ENCODE measurements around the gene APOA1. TPM values are rescaled to one million over a fixed set of nuclear protein-coding genes. Genes with fewer than 3 reads are reported as not detected.

The APOA1 gene
- polyA plus RNA-seq, 1 donor (not counting 4 experiments of a cell fraction or from before 2014, with no cell fraction given): not detected

DNA sequence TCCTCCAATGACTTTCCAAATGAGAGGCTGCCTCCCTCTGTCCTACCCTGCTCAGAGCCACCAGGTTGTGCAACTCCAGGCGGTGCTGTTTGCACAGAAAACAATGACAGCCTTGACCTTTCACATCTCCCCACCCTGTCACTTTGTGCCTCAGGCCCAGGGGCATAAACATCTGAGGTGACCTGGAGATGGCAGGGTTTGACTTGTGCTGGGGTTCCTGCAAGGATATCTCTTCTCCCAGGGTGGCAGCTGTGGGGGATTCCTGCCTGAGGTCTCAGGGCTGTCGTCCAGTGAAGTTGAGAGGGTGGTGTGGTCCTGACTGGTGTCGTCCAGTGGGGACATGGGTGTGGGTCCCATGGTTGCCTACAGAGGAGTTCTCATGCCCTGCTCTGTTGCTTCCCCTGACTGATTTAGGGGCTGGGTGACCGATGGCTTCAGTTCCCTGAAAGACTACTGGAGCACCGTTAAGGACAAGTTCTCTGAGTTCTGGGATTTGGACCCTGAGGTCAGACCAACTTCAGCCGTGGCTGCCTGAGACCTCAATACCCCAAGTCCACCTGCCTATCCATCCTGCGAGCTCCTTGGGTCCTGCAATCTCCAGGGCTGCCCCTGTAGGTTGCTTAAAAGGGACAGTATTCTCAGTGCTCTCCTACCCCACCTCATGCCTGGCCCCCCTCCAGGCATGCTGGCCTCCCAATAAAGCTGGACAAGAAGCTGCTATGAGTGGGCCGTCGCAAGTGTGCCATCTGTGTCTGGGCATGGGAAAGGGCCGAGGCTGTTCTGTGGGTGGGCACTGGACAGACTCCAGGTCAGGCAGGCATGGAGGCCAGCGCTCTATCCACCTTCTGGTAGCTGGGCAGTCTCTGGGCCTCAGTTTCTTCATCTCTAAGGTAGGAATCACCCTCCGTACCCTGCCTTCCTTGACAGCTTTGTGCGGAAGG is 4.8 kb downstream of the APOA1 start:
- Histone ChIP-seq H3K9me3 (ENCODE audit: control insufficient read depth, low read depth, low read length) (no peaks in the 10 kb centered on the region), H4K20me1 (ENCODE audit: control insufficient read depth, extremely low read depth, insufficient read depth, low read length) (no peaks in the 10 kb centered on the region), H3K9me1 (ENCODE audit: control insufficient read depth, extremely low read depth, insufficient read depth, low read length) (no peaks in the 10 kb centered on the region), H3K27me3 (ENCODE audit: control insufficient read depth, extremely low read depth, insufficient read depth, low read length) (no peaks in the 10 kb centered on the region), H3K79me2 (ENCODE audit: control insufficient read depth, insufficient read depth, low read length) (no peaks in the 10 kb centered on the region), H3K4me1 (ENCODE audit: control insufficient read depth, extremely low read depth, insufficient read depth, low read length) (peaks cover 4% of the 10 kb centered on the region), H3K27ac (ENCODE audit: control insufficient read depth, insufficient read depth, low read length) (no peak overlapping the region), H3K4me2 (ENCODE audit: control insufficient read depth, extremely low read depth, insufficient read depth, low read depth, low read length) (no peak overlapping the region), H3K4me3 (ENCODE audit: control insufficient read depth in 2 of 3, extremely low read depth in 1 of 3, insufficient read depth in 2 of 3, low read depth in 1 of 3, low read length in 3 of 3) (no peak overlapping the region), H3K36me3 (ENCODE audit: control insufficient read depth in 2 of 2, extremely low read depth in 1 of 2, insufficient read depth in 2 of 2, low read length in 2 of 2) (no peaks in the 10 kb centered on the region), H2AFZ (ENCODE audit: control insufficient read depth, low read length) (no peak overlapping the region), H3K9ac (ENCODE audit: control insufficient read depth, extremely low read depth, insufficient read depth, low read length) (no peak overlapping the region)
- dilution Hi-C loops (cut with MboI; ENCODE audit: extremely low pct_ligation_motif_present, low sequenced_read_pairs): no loop called here
- TF ChIP-seq EZH2 (IDR thresholded peaks at IDR 0.05; ENCODE audit: low read length): no peak
- TF ChIP-seq, protein P1, sequence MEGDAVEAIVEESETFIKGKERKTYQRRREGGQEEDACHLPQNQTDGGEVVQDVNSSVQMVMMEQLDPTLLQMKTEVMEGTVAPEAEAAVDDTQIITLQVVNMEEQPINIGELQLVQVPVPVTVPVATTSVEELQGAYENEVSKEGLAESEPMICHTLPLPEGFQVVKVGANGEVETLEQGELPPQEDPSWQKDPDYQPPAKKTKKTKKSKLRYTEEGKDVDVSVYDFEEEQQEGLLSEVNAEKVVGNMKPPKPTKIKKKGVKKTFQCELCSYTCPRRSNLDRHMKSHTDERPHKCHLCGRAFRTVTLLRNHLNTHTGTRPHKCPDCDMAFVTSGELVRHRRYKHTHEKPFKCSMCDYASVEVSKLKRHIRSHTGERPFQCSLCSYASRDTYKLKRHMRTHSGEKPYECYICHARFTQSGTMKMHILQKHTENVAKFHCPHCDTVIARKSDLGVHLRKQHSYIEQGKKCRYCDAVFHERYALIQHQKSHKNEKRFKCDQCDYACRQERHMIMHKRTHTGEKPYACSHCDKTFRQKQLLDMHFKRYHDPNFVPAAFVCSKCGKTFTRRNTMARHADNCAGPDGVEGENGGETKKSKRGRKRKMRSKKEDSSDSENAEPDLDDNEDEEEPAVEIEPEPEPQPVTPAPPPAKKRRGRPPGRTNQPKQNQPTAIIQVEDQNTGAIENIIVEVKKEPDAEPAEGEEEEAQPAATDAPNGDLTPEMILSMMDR (optimal IDR thresholded peaks at IDR 0.05 in 1 of 3, IDR thresholded peaks at IDR 0.05 in 1 of 3, conservative IDR thresholded peaks at IDR 0.05 in 1 of 3; ENCODE audit: extremely low read depth in 1 of 3, insufficient read depth in 2 of 3, low read length in 3 of 3): no peak
- FAIRE-seq (no peak), DNase-seq (ENCODE audit: low read depth, low spot score) (no peak)

DNA sequence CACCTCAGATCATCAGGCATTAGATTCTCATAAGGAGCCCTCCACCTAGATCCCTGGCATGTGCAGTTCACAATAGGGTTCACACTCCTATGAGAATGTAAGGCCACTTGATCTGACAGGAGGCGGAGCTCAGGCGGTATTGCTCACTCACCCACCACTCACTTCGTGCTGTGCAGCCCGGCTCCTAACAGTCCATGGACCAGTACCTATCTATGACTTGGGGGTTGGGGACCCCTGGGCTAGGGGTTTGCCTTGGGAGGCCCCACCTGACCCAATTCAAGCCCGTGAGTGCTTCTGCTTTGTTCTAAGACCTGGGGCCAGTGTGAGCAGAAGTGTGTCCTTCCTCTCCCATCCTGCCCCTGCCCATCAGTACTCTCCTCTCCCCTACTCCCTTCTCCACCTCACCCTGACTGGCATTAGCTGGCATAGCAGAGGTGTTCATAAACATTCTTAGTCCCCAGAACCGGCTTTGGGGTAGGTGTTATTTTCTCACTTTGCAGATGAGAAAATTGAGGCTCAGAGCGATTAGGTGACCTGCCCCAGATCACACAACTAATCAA is 5.6 kb downstream of the APOA1 start:
- no peak overlapping the region for H3K4me2 ChIP-seq (ENCODE audit: control insufficient read depth, extremely low read depth, insufficient read depth, low read depth, low read length)
- peaks cover 4% of the 10 kb centered on the region for H3K4me1 ChIP-seq (ENCODE audit: control insufficient read depth, extremely low read depth, insufficient read depth, low read length)
- TF ChIP-seq, protein P1 (optimal IDR thresholded peaks at IDR 0.05 in 1 of 3, IDR thresholded peaks at IDR 0.05 in 1 of 3, conservative IDR thresholded peaks at IDR 0.05 in 1 of 3; ENCODE audit: extremely low read depth in 1 of 3, insufficient read depth in 2 of 3, low read length in 3 of 3): no peak
- TF ChIP-seq EZH2 (IDR thresholded peaks at IDR 0.05; ENCODE audit: low read length): no peak
- no peaks in the 10 kb centered on the region for H3K9me1 ChIP-seq (ENCODE audit: control insufficient read depth, extremely low read depth, insufficient read depth, low read length)
- H3K36me3 ChIP-seq (ENCODE audit: control insufficient read depth in 2 of 2, extremely low read depth in 1 of 2, insufficient read depth in 2 of 2, low read length in 2 of 2): no peaks in the 10 kb centered on the region
- H3K9me3 ChIP-seq (ENCODE audit: control insufficient read depth, low read depth, low read length): no peaks in the 10 kb centered on the region
- H3K4me3 ChIP-seq (ENCODE audit: control insufficient read depth in 2 of 3, extremely low read depth in 1 of 3, insufficient read depth in 2 of 3, low read depth in 1 of 3, low read length in 3 of 3): no peak overlapping the region
- dilution Hi-C loops (cut with MboI; ENCODE audit: extremely low pct_ligation_motif_present, low sequenced_read_pairs): no loop called here
- no peaks in the 10 kb centered on the region for H4K20me1 ChIP-seq (ENCODE audit: control insufficient read depth, extremely low read depth, insufficient read depth, low read length)
- H3K79me2 ChIP-seq (ENCODE audit: control insufficient read depth, insufficient read depth, low read length): no peaks in the 10 kb centered on the region
- DNase-seq (ENCODE audit: low read depth, low spot score) (no peak), FAIRE-seq (no peak)
- H2AFZ ChIP-seq (ENCODE audit: control insufficient read depth, low read length): no peak overlapping the region
- no peak overlapping the region for H3K9ac ChIP-seq (ENCODE audit: control insufficient read depth, extremely low read depth, insufficient read depth, low read length)
- no peaks in the 10 kb centered on the region for H3K27me3 ChIP-seq (ENCODE audit: control insufficient read depth, extremely low read depth, insufficient read depth, low read length)
- H3K27ac ChIP-seq (ENCODE audit: control insufficient read depth, insufficient read depth, low read length): no peak overlapping the region
